NCI-H460 (cell line): ENCODE measurements around the gene TMEM191C. TPM values are rescaled to one million over a fixed set of nuclear protein-coding genes. Genes with fewer than 3 reads are reported as not detected.
"Not testable (repeated sequence)": the region's sequence is repeated elsewhere in the genome, so short reads cannot be mapped to it uniquely, and the experiment has no call there.

ENCODE experiments used
- DNase-seq: peaks from one replicate; pipeline ENCODE4 v3.0.0-alpha.2; 2016; ENCODE audit warnings: low read depth; ENCODE audit errors: extremely low read depth
- total RNA-seq: library from RNA; depleted of rRNA; stranded (reverse); fragments of >200 nt; shearing (Covaris generic); gene quantifications from 2 replicates; pipeline ENCODE4 v1.2.3, GENCODE V29; 2014

Gene TMEM191C
- total RNA-seq, 1 experiment from 2014 or later = 0.37 TPM

GRCh38 chr22:21469097-21469994 is 2.2 kb downstream of the TMEM191C start:
- DNase-seq = not testable (repeated sequence)

GRCh38 chr22:21472984-21473383 is 5.8 kb downstream of the TMEM191C start:
- not testable (repeated sequence) for DNase-seq

- DNase-seq = not testable (repeated sequence)
Measured at GRCh38 chr22:21473664-21474063, 6.5 kb downstream of the TMEM191C start.

- DNase-seq = not testable (repeated sequence)
Measured at GRCh38 chr22:21484039-21484438, 16.9 kb downstream of the TMEM191C start.

- DNase-seq = not testable (repeated sequence)
Measured at GRCh38 chr22:21487723-21488122, 20.5 kb downstream of the TMEM191C start.

- not testable (repeated sequence) for DNase-seq
Measured at GRCh38 chr22:21489149-21489680, 22.0 kb downstream of the TMEM191C start.

- DNase-seq = not testable (repeated sequence)
Measured at GRCh38 chr22:21490556-21490955, 23.4 kb downstream of the TMEM191C start.

GRCh38 chr22:21492271-21492670 is 25.1 kb downstream of the TMEM191C start:
- DNase-seq = not testable (repeated sequence)

- not testable (repeated sequence) for DNase-seq
Measured at GRCh38 chr22:21493789-21494782, 26.9 kb downstream of the TMEM191C start.

- not testable (repeated sequence) for DNase-seq
Measured at GRCh38 chr22:21497984-21498383, 30.8 kb downstream of the TMEM191C start.

- not testable (repeated sequence) for DNase-seq
Measured at GRCh38 chr22:21498489-21498888, 31.3 kb downstream of the TMEM191C start.

- not testable (repeated sequence) for DNase-seq
Measured at GRCh38 chr22:21499623-21500506, 32.7 kb downstream of the TMEM191C start.

GRCh38 chr22:21510397-21510796 is 43.2 kb downstream of the TMEM191C start:
- DNase-seq = not testable (repeated sequence)

- DNase-seq = not testable (repeated sequence)
Measured at GRCh38 chr22:21512022-21512421, 44.8 kb downstream of the TMEM191C start.

GRCh38 chr22:21514117-21514516 is 46.9 kb downstream of the TMEM191C start:
- DNase-seq = not testable (repeated sequence)

- DNase-seq = not testable (repeated sequence)
Measured at GRCh38 chr22:21515234-21515633, 48.0 kb downstream of the TMEM191C start.

- DNase-seq = not testable (repeated sequence)
Measured at GRCh38 chr22:21516522-21516921, 49.3 kb downstream of the TMEM191C start.

GRCh38 chr22:21516970-21517764 is 50.0 kb downstream of the TMEM191C start:
- not testable (repeated sequence) for DNase-seq
